HepG2 (cell line): ENCODE data around the gene GNPAT. TPM values are rescaled to one million over a fixed set of nuclear protein-coding genes. Genes with fewer than 3 reads are reported as not detected.

Experiments used
- AKNA ChIP-seq: sonication (generic); formaldehyde crosslinking; IDR thresholded peaks from 2 replicates; pipeline ENCODE4 v1.4.0; 2020; ENCODE audit warnings: missing genetic modification reagents, borderline replicate concordance
- CENPBD1 ChIP-seq: sonication (generic); formaldehyde crosslinking; IDR thresholded peaks from 2 replicates; pipeline ENCODE4 v1.8.0; 2022; ENCODE audit warnings: missing genetic modification reagents, low read depth, mild to moderate bottlenecking, borderline replicate concordance
- EP300 ChIP-seq, 3 experiments: sonication (generic) in 1 of 3; formaldehyde crosslinking in 1 of 3; IDR thresholded peaks; 2 replicates each; pipeline versions ENCODE4 v1.5.1 to v1.6.1; 2011 to 2020; ENCODE audit warnings: low read depth in 2 of 3, low read length in 2 of 3, borderline replicate concordance in 1 of 3, improper control_type of control experiment in 1 of 3, mild to moderate bottlenecking in 1 of 3, missing genetic modification reagents in 1 of 3, moderate library complexity in 1 of 3
- GRHL1 ChIP-seq: sonication (generic); formaldehyde crosslinking; conservative IDR thresholded peaks from 2 replicates; pipeline ENCODE4 v1.8.0; 2022; ENCODE audit warnings: missing genetic modification reagents
- HMG20A ChIP-seq: IDR thresholded peaks from 2 replicates; pipeline ENCODE4 v1.6.1; 2016; ENCODE audit warnings: borderline replicate concordance
- ISL2 ChIP-seq: sonication (generic); formaldehyde crosslinking; IDR thresholded peaks from 2 replicates; pipeline ENCODE4 v1.5.0; 2020; ENCODE audit warnings: missing genetic modification reagents
- KAT8 ChIP-seq: IDR thresholded peaks from 2 replicates; pipeline ENCODE4 v1.6.1; 2016; ENCODE audit warnings: missing genetic modification reagents, missing compliant biosample characterization
- MLLT10 ChIP-seq: sonication (generic); formaldehyde crosslinking; IDR thresholded peaks from 2 replicates; pipeline ENCODE4 v1.4.0; 2020; ENCODE audit warnings: missing genetic modification reagents
- MXD4 ChIP-seq: IDR thresholded peaks from 2 replicates; pipeline ENCODE4 v1.6.1; 2016; ENCODE audit warnings: mild to moderate bottlenecking, missing biosample characterization, missing genetic modification reagents
- NR2C2 ChIP-seq: sonication (generic); formaldehyde crosslinking; IDR thresholded peaks from 2 replicates; pipeline ENCODE4 v1.4.0; 2020; ENCODE audit warnings: missing genetic modification reagents, mild to moderate bottlenecking, moderate library complexity, borderline replicate concordance
- NR2F6 ChIP-seq, 2 experiments: IDR thresholded peaks; 2 replicates each; pipeline ENCODE4 v1.6.1; 2016; ENCODE audit warnings: antibody characterized with exemption in 1 of 2, mild to moderate bottlenecking in 1 of 2
- PAXIP1 ChIP-seq: sonication (generic); formaldehyde crosslinking; conservative IDR thresholded peaks from 2 replicates; pipeline ENCODE4 v1.4.0; 2020; ENCODE audit warnings: mild to moderate bottlenecking, missing genetic modification reagents, moderate library complexity
- ZBTB7A ChIP-seq: sonication (generic); formaldehyde crosslinking; IDR thresholded peaks from 2 replicates; pipeline ENCODE4 v1.8.0; 2022; ENCODE audit warnings: mild to moderate bottlenecking, missing genetic modification reagents
- polyA plus RNA-seq, 8 experiments: library from polyadenylated mRNA; depleted of rRNA in 3 of 8; stranded (reverse) in 7 of 8; unstranded in 1 of 8; fragments of >200 nt; fragmentation: Illumina TruSeq in 4 of 8; extraction: Trizol in 4 of 8; gene quantifications; 2 replicates each; pipeline versions ENCODE4 v1.2.1 to v1.2.3, GENCODE V29; 2011 to 2016; ENCODE audit warnings: low read depth in 4 of 8, missing spikeins in 1 of 8, mixed read lengths in 1 of 8; ENCODE audit not compliant: insufficient read depth in 1 of 8
- total RNA-seq, 5 experiments: library from RNA; depleted of rRNA; stranded (reverse); fragments of >200 nt; fragmentation: Illumina TruSeq; extraction: Trizol; gene quantifications; 2 replicates each; pipeline ENCODE4 v1.2.3, GENCODE V29; 2016; ENCODE audit warnings: low read depth in 1 of 5

The GNPAT gene
- total and polyA plus RNA-seq, 2 of the 13 experiments (the other 11 are each of a cell fraction or from before 2014, with no cell fraction given) = 58.3 to 114 TPM

- TF ChIP-seq AKNA (no peak), EP300 (IDR thresholded peaks at IDR 0.05; ENCODE audit: low read depth in 2 of 2, low read length in 2 of 2) (peak in 1 of 2 experiments; percentile 84; a peak in 3 of 4 replicates), EP300 (CRISPR knock-in tag; IDR thresholded peaks at IDR 0.05; ENCODE audit: borderline replicate concordance) (no peak), NR2C2 (CRISPR knock-in tag) (peak; percentile 14; the same call in 1 of the 2 replicates), NR2F6 (IDR thresholded peaks at IDR 0.05) (peak; percentile 73), NR2F6 (CRISPR knock-in tag; IDR thresholded peaks at IDR 0.05) (peak; percentile 68), MLLT10 (CRISPR knock-in tag) (no peak), GRHL1 (CRISPR knock-in tag) (no peak), KAT8 (CRISPR knock-in tag) (0 out of 2 replicates have a peak, but pooled peaks have one; percentile 17), CENPBD1 (CRISPR knock-in tag) (no peak), HMG20A (CRISPR knock-in tag) (peak; percentile 11; the same call in 1 of the 2 replicates), ISL2 (CRISPR knock-in tag) (peak; percentile 50; the same call in 1 of the 2 replicates), MXD4 (0 out of 2 replicates have a peak, but pooled peaks have one; percentile 29), ZBTB7A (CRISPR knock-in tag) (no peak), PAXIP1 (CRISPR knock-in tag) (peak; percentile 80; the same call in 1 of the 2 replicates)
Observed at GRCh38 chr1:231232870-231233734, 7.9 kb upstream of the GNPAT start (continued).
